ENCODE results near the gene EFNA2. TPM values are rescaled to one million over a fixed set of nuclear protein-coding genes. Genes with fewer than 3 reads are reported as not detected.

EFNA2 gene
- polyA plus RNA-seq, 2 of the 4 experiments (the other 2 are of a cell fraction) = 0.16 to 1.3 TPM

- TF ChIP-seq, protein P1, sequence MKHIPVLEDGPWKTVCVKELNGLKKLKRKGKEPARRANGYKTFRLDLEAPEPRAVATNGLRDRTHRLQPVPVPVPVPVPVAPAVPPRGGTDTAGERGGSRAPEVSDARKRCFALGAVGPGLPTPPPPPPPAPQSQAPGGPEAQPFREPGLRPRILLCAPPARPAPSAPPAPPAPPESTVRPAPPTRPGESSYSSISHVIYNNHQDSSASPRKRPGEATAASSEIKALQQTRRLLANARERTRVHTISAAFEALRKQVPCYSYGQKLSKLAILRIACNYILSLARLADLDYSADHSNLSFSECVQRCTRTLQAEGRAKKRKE (CRISPR knock-in tag; IDR thresholded peaks at IDR 0.05; ENCODE audit: low read depth) = no peak
- no peak for TF ChIP-seq CBX2 (IDR thresholded peaks at IDR 0.05; ENCODE audit: borderline replicate concordance, low read depth)
- TF ChIP-seq MAFK (IDR thresholded peaks at IDR 0.05; ENCODE audit: partially characterized antibody) = no peak
- TF ChIP-seq RNF2 (IDR thresholded peaks at IDR 0.05; ENCODE audit: borderline replicate concordance, low read depth) = no peak
- TF ChIP-seq HOXB13 (CRISPR knock-in tag; IDR thresholded peaks at IDR 0.05; ENCODE audit: low read depth) = no peak
- TF ChIP-seq USF2 (IDR thresholded peaks at IDR 0.05) = no peak
- no peak for TF ChIP-seq ZC3H11A (IDR thresholded peaks at IDR 0.05)
- no peak for TF ChIP-seq EHF (CRISPR knock-in tag; IDR thresholded peaks at IDR 0.05)
- TF ChIP-seq EHMT2 (IDR thresholded peaks at IDR 0.05; ENCODE audit: low read depth) = no peak
These were observed 3.0 kb upstream of the EFNA2 start (continued) for GRCh38 chr19:1282588-1283206.

- no peak for TF ChIP-seq BCL3 (IDR thresholded peaks at IDR 0.05)
- TF ChIP-seq ZNF302 (CRISPR knock-in tag; IDR thresholded peaks at IDR 0.05) = no peak
- no peak for TF ChIP-seq MAZ (IDR thresholded peaks at IDR 0.05; ENCODE audit: borderline replicate concordance, low read depth, low read length)
- no peak for TF ChIP-seq EP300 (IDR thresholded peaks at IDR 0.05)
- TF ChIP-seq TP53 (CRISPR knock-in tag; IDR thresholded peaks at IDR 0.05) = no peak
- no peak for TF ChIP-seq CBX2 (IDR thresholded peaks at IDR 0.05; ENCODE audit: borderline replicate concordance, low read depth)
- TF ChIP-seq JUN (IDR thresholded peaks at IDR 0.05) = no peak
- TF ChIP-seq USF2 (IDR thresholded peaks at IDR 0.05) = no peak
- no peak for TF ChIP-seq HOXB13 (CRISPR knock-in tag; IDR thresholded peaks at IDR 0.05; ENCODE audit: low read depth)
- no peak for TF ChIP-seq FOSB (CRISPR knock-in tag; IDR thresholded peaks at IDR 0.05)
- TF ChIP-seq, protein P2, sequence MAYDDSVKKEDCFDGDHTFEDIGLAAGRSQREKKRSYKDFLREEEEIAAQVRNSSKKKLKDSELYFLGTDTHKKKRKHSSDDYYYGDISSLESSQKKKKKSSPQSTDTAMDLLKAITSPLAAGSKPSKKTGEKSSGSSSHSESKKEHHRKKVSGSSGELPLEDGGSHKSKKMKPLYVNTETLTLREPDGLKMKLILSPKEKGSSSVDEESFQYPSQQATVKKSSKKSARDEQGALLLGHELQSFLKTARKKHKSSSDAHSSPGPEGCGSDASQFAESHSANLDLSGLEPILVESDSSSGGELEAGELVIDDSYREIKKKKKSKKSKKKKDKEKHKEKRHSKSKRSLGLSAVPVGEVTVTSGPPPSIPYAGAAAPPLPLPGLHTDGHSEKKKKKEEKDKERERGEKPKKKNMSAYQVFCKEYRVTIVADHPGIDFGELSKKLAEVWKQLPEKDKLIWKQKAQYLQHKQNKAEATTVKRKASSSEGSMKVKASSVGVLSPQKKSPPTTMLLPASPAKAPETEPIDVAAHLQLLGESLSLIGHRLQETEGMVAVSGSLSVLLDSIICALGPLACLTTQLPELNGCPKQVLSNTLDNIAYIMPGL (CRISPR knock-in tag; IDR thresholded peaks at IDR 0.05; ENCODE audit: borderline replicate concordance) = no peak
- TF ChIP-seq NFE2L2 (conservative IDR thresholded peaks at IDR 0.05; ENCODE audit: low read length) = no peak
- TF ChIP-seq E2F6 (IDR thresholded peaks at IDR 0.05; ENCODE audit: borderline replicate concordance, low read depth) = no peak
- TF ChIP-seq POLR2A (IDR thresholded peaks at IDR 0.05; ENCODE audit: low read length) = no peak
- Histone ChIP-seq H3K4me2 (no peak overlapping the region), H3K4me1 (peaks cover 11% of the 10 kb centered on the region; the same call in 2 of the 3 replicates), H3K4me3 (no peak overlapping the region), H3K27ac (no peak overlapping the region), H3K9me3 (no peaks in the 10 kb centered on the region)
- no peak for ATAC-seq
- ChIA-PET CTCF (interaction anchor here (0.8 to 1.9 kb wide), 4 partner anchors 10 to 161 kb away, joined by 3 to 6 read pairs (median 4); no protein-coding TSS in a partner anchor), POLR2A (interaction anchor here (1.6 kb wide), 1 partner anchor 14 kb away, joined by 4 read pairs; the partner anchor contains the start of gene CIRBP)
- 89% methylated on average over 13 of the region's 29 CpGs for WGBS (ENCODE audit: missing lambda C conversion rate)
- no peak for DNase-seq (ENCODE audit: low read depth in 1 of 2, low spot score in 1 of 2)
- no peak for FAIRE-seq
These were observed 2.3 kb upstream of the EFNA2 start for GRCh38 chr19:1283207-1283916.

Measured in A549 (cell line).